GM12878 (cell line): Measurements from ENCODE around the gene TMPRSS3. TPM values are rescaled to one million over a fixed set of nuclear protein-coding genes. Genes with fewer than 3 reads are reported as not detected.

ENCODE experiments used
- ATAC-seq: fragments of 200-7000 bp; cut with Tn5 transposase; 3 replicates; pipeline ENCODE4 v1.9.1; 2020; ENCODE audit warnings: mild to moderate bottlenecking, moderate library complexity
- BruUV-seq: library from RNA; stranded (reverse); fragments of 400-500 nt; replicated peaks from 2 replicates; lab custom pipeline; 2021; lab: Mats Ljungman, UMichigan
- CTCF ChIA-PET: fragments of 300-600 bp; sonication (Branson Sonifier 250); formaldehyde crosslinking; extraction: SDS; loops from one replicate; lab custom pipeline; 2021; ENCODE audit warnings: inconsistent platforms; lab: Yijun Ruan, JAX
- POLR2A ChIA-PET: fragments of 350-600 bp; formaldehyde crosslinking; extraction: SDS; loops from one replicate; lab custom pipeline; 2021; ENCODE audit warnings: inconsistent platforms; lab: Charles Lee
- RAD21 ChIA-PET: fragments of 300-600 bp; sonication (Branson Sonifier 250); formaldehyde crosslinking; loops from one replicate; lab custom pipeline; 2023; ENCODE audit warnings: antibody characterized with exemption; ENCODE audit not compliant: unreplicated experiment; lab: Charles Lee
- SMC1A ChIA-PET: fragments of 300-600 bp; sonication (Branson Sonifier 250); formaldehyde crosslinking; loops from one replicate; lab custom pipeline; 2023; ENCODE audit not compliant: unreplicated experiment, uncharacterized antibody; lab: Charles Lee
- DNase-seq: peaks from one replicate; pipeline ENCODE4 v3.0.0-alpha.2; 2011; ENCODE audit warnings: low read depth, low spot score
- FAIRE-seq: peaks from 3 replicates; lab custom pipeline; 2011; peaks lifted over from hg19 to GRCh38; lab: Jason Lieb, UNC
- H2AFZ ChIP-seq: 2 replicates; pipeline ENCODE4 v1.6.0; 2011; ENCODE audit warnings: low read depth, low read length, control low read depth; ENCODE audit not compliant: control insufficient read depth
- H3K27ac ChIP-seq: 2 replicates; pipeline ENCODE4 v1.5.1; 2011; ENCODE audit warnings: control low read depth; ENCODE audit not compliant: control insufficient read depth, insufficient read depth
- H3K27me3 ChIP-seq, 2 experiments: replicated peaks in 1 of 2; 2 replicates each; pipeline versions ENCODE4 v1.6.0 to v1.6.1; 2011; ENCODE audit warnings: low read length in 1 of 2; ENCODE audit not compliant: control insufficient read depth in 2 of 2, insufficient read depth in 2 of 2
- H3K36me3 ChIP-seq, 2 experiments: 2 replicates each; pipeline ENCODE4 v1.5.1; 2011; ENCODE audit warnings: low read length in 1 of 2; ENCODE audit not compliant: control insufficient read depth in 2 of 2, insufficient read depth in 2 of 2
- H3K4me1 ChIP-seq: 2 replicates; pipeline ENCODE4 v1.6.1; 2011; ENCODE audit warnings: mild to moderate bottlenecking, low read length, moderate library complexity, mixed read lengths; ENCODE audit not compliant: control insufficient read depth, insufficient read depth
- H3K4me2 ChIP-seq: 2 replicates; pipeline ENCODE4 v1.6.0; 2011; ENCODE audit warnings: control low read depth; ENCODE audit not compliant: control insufficient read depth, insufficient read depth
- H3K4me3 ChIP-seq: fragments of 200-600 bp; sonication (generic); 2 replicates; pipeline ENCODE4 v1.5.1; 2016
- H3K79me2 ChIP-seq: 2 replicates; pipeline ENCODE4 v1.6.0; 2011; ENCODE audit warnings: low read length; ENCODE audit not compliant: control insufficient read depth, insufficient read depth
- H3K9ac ChIP-seq: 2 replicates; pipeline ENCODE4 v1.8.0; 2011; ENCODE audit warnings: low read length, control low read depth, mixed read lengths; ENCODE audit not compliant: control insufficient read depth, insufficient read depth
- H3K9me3 ChIP-seq: replicated peaks from 3 replicates; pipeline ENCODE4 v1.5.1; 2011; ENCODE audit warnings: mild to moderate bottlenecking, low read length; ENCODE audit not compliant: control insufficient read depth, insufficient read depth
- H4K20me1 ChIP-seq: 2 replicates; pipeline ENCODE4 v1.6.0; 2011; ENCODE audit not compliant: control insufficient read depth, insufficient read depth
- ATF7 ChIP-seq: fragments of 450-650 bp; IDR thresholded peaks from 2 replicates; pipeline ENCODE4 v1.6.1; 2016; ENCODE audit warnings: low read depth, mild to moderate bottlenecking
- EED ChIP-seq: sonication (generic); IDR thresholded peaks from 2 replicates; pipeline ENCODE4 v1.6.1; 2016; ENCODE audit warnings: antibody characterized with exemption, low read depth
- HDAC6 ChIP-seq: fragments of 200-600 bp; sonication (generic); IDR thresholded peaks from one replicate; pipeline ENCODE4 v1.8.0; 2017; ENCODE audit warnings: antibody characterized with exemption; ENCODE audit not compliant: unreplicated experiment
- MEF2B ChIP-seq: fragments of 450-650 bp; IDR thresholded peaks from 2 replicates; pipeline ENCODE4 v1.6.1; 2018; ENCODE audit warnings: mild to moderate bottlenecking, moderate library complexity; ENCODE audit not compliant: partially characterized antibody, poor library complexity, severe bottlenecking
- SIX5 ChIP-seq: IDR thresholded peaks from 2 replicates; pipeline ENCODE4 v1.6.1; 2011; ENCODE audit warnings: mild to moderate bottlenecking, low read depth, low read length, moderate library complexity; ENCODE audit not compliant: severe bottlenecking
- ZNF207 ChIP-seq: fragments of 450-650 bp; IDR thresholded peaks from 2 replicates; pipeline ENCODE4 v1.6.1; 2014; ENCODE audit warnings: antibody characterized with exemption, mild to moderate bottlenecking, borderline replicate concordance
- WGBS: methylation state at CpG from one replicate; pipeline ENCODE4 v1.1.6; 2016; ENCODE audit warnings: low lambda C conversion rate; ENCODE audit not compliant: insufficient replicate concordance, insufficient coverage; ENCODE audit errors: missing lambda C conversion rate; 5-methylcytosine and 5-hydroxymethylcytosine counted together
- in situ Hi-C: fragments of 300-500 bp; cut with MboI; formaldehyde crosslinking; loops from 9 replicates; pipeline ENCODE4 v1.14.3; 2018; ENCODE audit warnings: mixed read lengths
- intact Hi-C: fragments of 100-400 bp; cut with micrococcal nuclease; formaldehyde crosslinking; loops from one replicate; pipeline ENCODE4 v1.14.2; 2022; ENCODE audit not compliant: unreplicated experiment
- polyA plus RNA-seq, 11 experiments: library from polyadenylated mRNA; depleted of rRNA in 4 of 11; unstranded in 6 of 11; stranded (reverse) in 5 of 11; fragments of >200 nt; fragmentation: Nextera tagmentation in 4 of 11; fragmentation: Illumina TruSeq in 1 of 11; extraction: Ambion mirVana in 4 of 11; extraction: Trizol in 1 of 11; gene quantifications; 1 replicate in 1 of 11; 2 replicates in 10 of 11; pipeline versions ENCODE4 v1.2.1 to v1.2.3, GENCODE V29; 2011 to 2016; ENCODE audit warnings: inconsistent platforms in 2 of 11, missing spikeins in 2 of 11, low read depth in 1 of 11
- total RNA-seq, 4 experiments: library from RNA; depleted of rRNA in 3 of 4; stranded (reverse); fragments of >200 nt in 3 of 4; fragmentation: Illumina TruSeq in 1 of 4; extraction: Trizol in 1 of 4; gene quantifications; 2 replicates each; pipeline versions ENCODE4 v1.2.1 to v1.2.3, GENCODE V29; 2013 to 2021

Gene TMPRSS3
- total and polyA plus RNA-seq, 10 of the 15 experiments (the other 5 are each of a cell fraction or from before 2014, with no cell fraction given) = 0.51 to 1.5 (median 0.82) TPM; not detected in 1

- H2AFZ ChIP-seq = no peak overlapping the region
- intact Hi-C loops (no loop called here), in situ Hi-C loops (no loop called here)
- ChIA-PET CTCF (interaction anchor here (1.0 to 1.3 kb wide), 3 partner anchors 10 to 35 kb away, joined by 4 to 8 read pairs (median 4); no protein-coding TSS in a partner anchor), SMC1A (interaction anchor here (0.6 to 1.3 kb wide), 6 partner anchors 10 to 139 kb away, joined by 3 to 9 read pairs (median 3); no protein-coding TSS in a partner anchor)
- no peaks in the 10 kb centered on the region for H3K27me3 ChIP-seq
- peak overlapping the region; percentile 38; the same call in 1 of the 2 replicates for H3K27ac ChIP-seq
- H3K9me3 ChIP-seq = peaks cover under 1% of the 10 kb centered on the region; the same call in 1 of the 3 replicates
- no peak overlapping the region for H3K4me2 ChIP-seq
- ATAC-seq = no peak
- no peak overlapping the region for H3K4me3 ChIP-seq
- H3K4me1 ChIP-seq = peaks cover 57% of the 10 kb centered on the region
- TF ChIP-seq EED = no peak
- no peak for TF ChIP-seq MEF2B
- no peak for TF ChIP-seq HDAC6
- no peak for TF ChIP-seq ATF7
- no peak for TF ChIP-seq SIX5
- TF ChIP-seq ZNF207 = no peak
- TF ChIP-seq, all 136 proteins: peak for 0
- Histone ChIP-seq H3K9ac (no peak overlapping the region), H3K79me2 (peaks cover 8% of the 10 kb centered on the region), H3K36me3 (no peaks in the 10 kb centered on the region), H4K20me1 (no peaks in the 10 kb centered on the region)
- no peak for FAIRE-seq
- BruUV-seq = no TSS peak
- ChIA-PET POLR2A (interaction anchor here (0.6 to 1.4 kb wide), 4 partner anchors 15 to 34 kb away, joined by 3 to 4 read pairs (median 4); no protein-coding TSS in a partner anchor), RAD21 (interaction anchor here (1.5 to 1.6 kb wide), 2 partner anchors 33 to 35 kb away, joined by 3 to 5 read pairs; no protein-coding TSS in a partner anchor)
- no peak for DNase-seq
- WGBS = 51% methylated on average over 6 of the region's 6 CpGs
These were observed 8.0 kb downstream of the TMPRSS3 start for GRCh38 chr21:42387843-42388340.
